Naive B cell (primary cell): ENCODE measurements around the gene RSAD2. TPM values are rescaled to one million over a fixed set of nuclear protein-coding genes. Genes with fewer than 3 reads are reported as not detected.

Experiments
- ATAC-seq, 2 donors: fragments of 150-1000 bp; cut with Tn5 transposase; 2 replicates each; pipeline ENCODE4 v1.10.0; 2021; ENCODE audit warnings: low read depth in 2 of 2, mild to moderate bottlenecking in 2 of 2, moderate library complexity in 2 of 2
- DNase-seq: peaks from one replicate; pipeline ENCODE4 v3.0.0; 2022
- H3K27ac Mint-ChIP-seq, 6 donors: one replicate each; pipeline ENCODE4 v1.8.0; 2020 to 2022; ENCODE audit warnings: mild to moderate bottlenecking in 6 of 6, mixed read lengths in 6 of 6, moderate library complexity in 5 of 6, inconsistent platforms in 2 of 6
- H3K27me3 Mint-ChIP-seq, 3 donors: one replicate each; pipeline ENCODE4 v1.8.0; 2021 to 2022; ENCODE audit warnings: mixed read lengths in 3 of 3, mild to moderate bottlenecking in 1 of 3
- H3K36me3 Mint-ChIP-seq, 2 donors: one replicate each; pipeline ENCODE4 v1.8.0; 2020 to 2022; ENCODE audit warnings: mixed read lengths in 2 of 2, inconsistent platforms in 1 of 2, mild to moderate bottlenecking in 1 of 2
- H3K4me1 Mint-ChIP-seq, 3 donors: one replicate each; pipeline ENCODE4 v1.8.0; 2020 to 2022; ENCODE audit warnings: mixed read lengths in 3 of 3, inconsistent platforms in 1 of 3, mild to moderate bottlenecking in 1 of 3, moderate library complexity in 1 of 3
- H3K4me3 Mint-ChIP-seq, 8 donors: one replicate each; pipeline ENCODE4 v1.8.0; 2020 to 2022; ENCODE audit warnings: mild to moderate bottlenecking in 8 of 8, mixed read lengths in 8 of 8, moderate library complexity in 8 of 8, inconsistent platforms in 2 of 8
- H3K9me3 Mint-ChIP-seq, 7 donors: one replicate each; pipeline ENCODE4 v1.8.0; 2020 to 2022; ENCODE audit warnings: mixed read lengths in 7 of 7, mild to moderate bottlenecking in 5 of 7, inconsistent platforms in 2 of 7, moderate library complexity in 1 of 7
- polyA plus RNA-seq, 6 donors: library from polyadenylated mRNA; unstranded; fragments of 300-500 nt; fragmentation: Illumina TruSeq; gene quantifications; one replicate each; pipeline ENCODE4 v1.2.3, GENCODE V29; 2021; ENCODE audit warnings: low read depth in 6 of 6

Gene RSAD2
- polyA plus RNA-seq, 6 donors from 2014 or later, result 2.0 to 8.5 (median 2.4) TPM; not detected in 1

DNA sequence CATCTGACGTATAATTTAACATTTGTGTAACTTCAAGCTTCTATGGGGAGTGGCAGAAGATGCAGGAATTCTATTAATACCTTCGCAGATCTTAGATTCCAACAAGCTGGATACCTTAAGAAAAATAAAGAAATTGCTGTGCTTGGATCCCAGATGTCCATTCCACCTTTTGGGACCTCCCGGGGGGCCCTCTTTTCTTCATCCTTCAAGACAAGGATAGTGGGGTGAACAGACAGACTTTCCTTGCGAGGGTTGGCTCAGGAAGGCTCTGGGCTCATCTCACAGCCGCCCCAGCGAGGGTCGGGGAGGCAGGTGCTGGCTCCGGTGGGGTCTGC lies 39.1 kb downstream of the RSAD2 start:
- Mint-ChIP-seq H3K4me1 (peaks cover 0 to 15% (median 9%) of the 10 kb centered on the region in 3 donors), H3K27me3 (peaks cover 15 to 27% (median 15%) of the 10 kb centered on the region in 3 donors), H3K36me3 (no peaks in the 10 kb centered on the region), H3K9me3 (peaks cover 0 to 4% (median 0%) of the 10 kb centered on the region in 7 donors), H3K27ac (no peak overlapping the region), H3K4me3 (peak overlapping the region; percentile 68 to 90 (median 72))
- ATAC-seq, result no peak
- DNase-seq, result no peak

GRCh38 chr2:6917071-6917760 lies 39.6 kb downstream of the RSAD2 start, which contains the start of gene RNF144A:
Gene RNF144A (plus strand): TSS chr2:6917412. CDS start chr2:6996927, 79,515 bp downstream.
- DNase-seq (peak; percentile 67), ATAC-seq (peak; percentile 91 to 93)
- Mint-ChIP-seq H3K27me3 (peaks cover 15 to 27% (median 15%) of the 10 kb centered on the region in 3 donors), H3K4me3 (peak within 1 kb of the TSS; percentile 68 to 90 (median 74)), H3K36me3 (no peaks in the 10 kb centered on the region), H3K9me3 (peaks cover 0 to 4% (median 0%) of the 10 kb centered on the region in 7 donors), H3K27ac (no peak within 1 kb of the TSS), H3K4me1 (peaks cover 0 to 15% (median 9%) of the 10 kb centered on the region in 3 donors)

DNA sequence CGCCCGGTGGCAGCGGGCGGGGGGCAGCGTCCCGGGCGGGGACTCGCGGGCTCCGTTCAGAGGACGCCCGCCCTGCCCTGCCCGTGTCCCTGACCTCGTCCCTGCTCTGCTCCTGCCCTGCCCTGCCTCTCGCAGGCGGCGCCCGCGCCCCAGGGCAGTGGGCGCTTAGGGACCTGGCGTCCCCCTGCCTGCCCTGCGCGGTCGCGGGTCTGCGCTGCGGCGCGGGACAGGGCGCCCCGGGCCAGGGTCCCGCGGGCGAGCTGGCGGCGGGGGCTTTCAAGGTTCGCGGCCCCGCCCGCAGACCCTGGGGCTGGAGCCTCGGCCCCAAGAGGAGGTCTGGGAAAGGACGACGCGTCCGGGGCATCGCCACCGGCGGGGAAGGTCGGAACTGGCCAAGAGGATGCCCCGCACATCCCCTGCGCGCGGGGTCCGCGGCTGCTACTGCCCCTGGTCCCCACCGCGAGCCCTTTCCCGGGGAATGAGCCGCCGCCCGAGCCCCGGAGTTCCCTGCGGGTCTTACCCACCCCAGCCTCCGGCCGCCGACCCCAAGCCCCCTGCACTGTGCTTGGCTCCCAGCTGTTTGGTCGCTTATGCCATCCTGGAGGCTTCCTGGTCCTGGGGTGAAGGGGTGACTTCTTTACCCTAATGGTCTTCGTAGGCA lies 40.3 kb downstream of the RSAD2 start:
- no peaks in the 10 kb centered on the region for H3K36me3 Mint-ChIP-seq
- DNase-seq, result peak; percentile 11
- peak overlapping the region; percentile 5 to 83 (median 64) for H3K4me3 Mint-ChIP-seq
- H3K9me3 Mint-ChIP-seq, result peaks cover 0 to 4% (median 0%) of the 10 kb centered on the region in 7 donors
- no peak overlapping the region for H3K27ac Mint-ChIP-seq
- ATAC-seq, result peak; percentile 20 to 22
- peaks cover 15 to 27% (median 15%) of the 10 kb centered on the region in 3 donors for H3K27me3 Mint-ChIP-seq
- peaks cover 0 to 15% (median 9%) of the 10 kb centered on the region in 3 donors for H3K4me1 Mint-ChIP-seq

- Mint-ChIP-seq H3K9me3 (peaks cover 0 to 4% (median 0%) of the 10 kb centered on the region in 7 donors), H3K4me3 (peak overlapping the region in 2 of 8 donors; percentile 65 to 74), H3K4me1 (peaks cover 0 to 19% (median 9%) of the 10 kb centered on the region in 3 donors), H3K27ac (peak overlapping the region in 1 of 6 donors; percentile 39), H3K27me3 (peaks cover 11 to 24% (median 18%) of the 10 kb centered on the region in 3 donors), H3K36me3 (no peaks in the 10 kb centered on the region)
- ATAC-seq (no peak), DNase-seq (no peak)
Observed at GRCh38 chr2:6919901-6920742, 42.5 kb downstream of the RSAD2 start.

- Mint-ChIP-seq H3K27me3 (peaks cover 9 to 24% (median 12%) of the 10 kb centered on the region in 3 donors), H3K4me1 (peaks cover 0 to 23% (median 9%) of the 10 kb centered on the region in 3 donors), H3K9me3 (peaks cover 0 to 4% (median 0%) of the 10 kb centered on the region in 7 donors), H3K36me3 (no peaks in the 10 kb centered on the region), H3K27ac (no peak overlapping the region), H3K4me3 (peak overlapping the region in 1 of 8 donors; percentile 74)
- no peak for DNase-seq
- no peak for ATAC-seq
Observed at GRCh38 chr2:6920743-6921064, 43.1 kb downstream of the RSAD2 start.

DNA sequence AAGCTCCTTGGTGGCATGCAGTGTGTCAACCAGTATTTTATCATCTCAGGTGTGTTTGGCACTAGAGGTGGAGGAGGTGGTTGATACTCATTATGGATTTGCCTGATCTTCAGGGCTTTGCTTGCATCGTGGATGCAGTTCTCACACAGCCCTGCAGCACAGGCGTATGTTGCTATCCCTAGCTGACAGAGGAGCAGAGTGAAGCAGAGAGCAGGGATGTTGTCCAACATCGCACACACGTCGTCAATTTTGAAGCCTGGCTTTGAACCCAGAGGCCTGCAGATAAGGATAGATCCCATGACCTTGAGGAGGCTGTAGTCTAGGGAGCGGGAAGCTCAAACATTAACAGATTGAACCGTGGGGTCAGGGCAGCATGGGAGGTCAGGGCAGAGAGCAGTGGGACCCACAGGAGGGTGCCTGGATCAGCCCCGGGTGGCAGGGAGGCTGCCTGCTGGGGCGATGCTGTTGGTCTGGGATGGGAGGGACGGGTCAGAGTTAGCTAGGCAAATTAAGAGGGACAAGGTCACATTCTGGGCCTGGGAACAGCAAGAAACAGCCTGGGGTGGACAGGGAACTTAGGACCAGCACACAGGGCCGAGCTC lies 43.8 kb downstream of the RSAD2 start:
- H3K27ac Mint-ChIP-seq, result peak overlapping the region in 2 of 6 donors; percentile 21 to 72
- H3K4me3 Mint-ChIP-seq, result no peak overlapping the region
- no peak for DNase-seq
- no peaks in the 10 kb centered on the region for H3K36me3 Mint-ChIP-seq
- H3K9me3 Mint-ChIP-seq, result peaks cover 0 to 4% (median 0%) of the 10 kb centered on the region in 7 donors
- peaks cover 9 to 24% (median 11%) of the 10 kb centered on the region in 3 donors for H3K27me3 Mint-ChIP-seq
- ATAC-seq, result no peak
- peaks cover 0 to 23% (median 9%) of the 10 kb centered on the region in 3 donors for H3K4me1 Mint-ChIP-seq

DNA sequence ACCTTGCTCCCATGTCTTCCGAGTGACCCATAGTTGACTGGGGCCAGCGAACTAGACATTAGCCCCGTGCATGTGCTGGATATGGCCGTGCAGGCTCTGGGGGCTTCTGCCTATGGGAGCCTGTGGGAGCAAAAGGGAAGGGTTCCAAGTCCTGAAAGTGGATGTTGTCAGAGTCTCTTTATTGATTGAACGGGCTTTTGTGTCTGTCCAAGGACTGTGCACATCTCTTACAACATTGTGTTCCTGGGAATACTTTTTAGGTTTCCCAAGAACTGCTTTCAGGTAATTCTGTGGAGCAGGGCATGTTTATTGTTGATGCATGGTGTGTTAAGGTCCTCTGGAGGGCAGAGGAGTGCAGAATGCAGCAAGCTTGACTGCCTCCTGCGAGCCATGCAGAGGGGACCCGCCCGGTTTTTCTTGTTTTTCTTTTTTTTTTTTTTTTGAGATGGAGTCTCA lies 44.7 kb downstream of the RSAD2 start:
- H3K9me3 Mint-ChIP-seq, result peaks cover 0 to 4% (median 0%) of the 10 kb centered on the region in 7 donors
- H3K4me1 Mint-ChIP-seq, result peaks cover 0 to 23% (median 9%) of the 10 kb centered on the region in 3 donors
- no peak for DNase-seq
- no peak overlapping the region for H3K4me3 Mint-ChIP-seq
- no peak overlapping the region for H3K27ac Mint-ChIP-seq
- peaks cover 9 to 24% (median 11%) of the 10 kb centered on the region in 3 donors for H3K27me3 Mint-ChIP-seq
- ATAC-seq, result no peak
- H3K36me3 Mint-ChIP-seq, result no peaks in the 10 kb centered on the region

- Mint-ChIP-seq H3K27me3 (peaks cover 9 to 24% (median 11%) of the 10 kb centered on the region in 3 donors), H3K36me3 (peaks cover 2 to 4% of the 10 kb centered on the region in 2 donors), H3K4me1 (peaks cover 0 to 23% (median 9%) of the 10 kb centered on the region in 3 donors), H3K27ac (no peak overlapping the region), H3K9me3 (peaks cover 0 to 4% (median 0%) of the 10 kb centered on the region in 7 donors), H3K4me3 (no peak overlapping the region)
- ATAC-seq (no peak), DNase-seq (no peak)
Observed at GRCh38 chr2:6923319-6923718, 45.7 kb downstream of the RSAD2 start.

- Mint-ChIP-seq H3K27me3 (peaks cover 3 to 16% (median 3%) of the 10 kb centered on the region in 3 donors), H3K4me3 (no peak overlapping the region), H3K9me3 (peaks cover 0 to 2% (median 0%) of the 10 kb centered on the region in 7 donors), H3K4me1 (peaks cover 0 to 16% (median 9%) of the 10 kb centered on the region in 3 donors), H3K27ac (peak overlapping the region in 3 of 6 donors; percentile 3 to 73 (median 60)), H3K36me3 (peaks cover 6 to 10% of the 10 kb centered on the region in 2 donors)
- ATAC-seq (no peak), DNase-seq (no peak)
Observed at GRCh38 chr2:6924101-6924923, 46.7 kb downstream of the RSAD2 start.

GRCh38 chr2:6924924-6925409 lies 47.4 kb downstream of the RSAD2 start:
- Mint-ChIP-seq H3K9me3 (no peaks in the 10 kb centered on the region), H3K36me3 (peaks cover 6 to 10% of the 10 kb centered on the region in 2 donors), H3K4me3 (no peak overlapping the region), H3K27ac (peak overlapping the region in 1 of 6 donors; percentile 3), H3K4me1 (peaks cover 0 to 16% (median 9%) of the 10 kb centered on the region in 3 donors), H3K27me3 (peaks cover 0 to 16% (median 0%) of the 10 kb centered on the region in 3 donors)
- ATAC-seq, result no peak
- DNase-seq, result no peak

DNA sequence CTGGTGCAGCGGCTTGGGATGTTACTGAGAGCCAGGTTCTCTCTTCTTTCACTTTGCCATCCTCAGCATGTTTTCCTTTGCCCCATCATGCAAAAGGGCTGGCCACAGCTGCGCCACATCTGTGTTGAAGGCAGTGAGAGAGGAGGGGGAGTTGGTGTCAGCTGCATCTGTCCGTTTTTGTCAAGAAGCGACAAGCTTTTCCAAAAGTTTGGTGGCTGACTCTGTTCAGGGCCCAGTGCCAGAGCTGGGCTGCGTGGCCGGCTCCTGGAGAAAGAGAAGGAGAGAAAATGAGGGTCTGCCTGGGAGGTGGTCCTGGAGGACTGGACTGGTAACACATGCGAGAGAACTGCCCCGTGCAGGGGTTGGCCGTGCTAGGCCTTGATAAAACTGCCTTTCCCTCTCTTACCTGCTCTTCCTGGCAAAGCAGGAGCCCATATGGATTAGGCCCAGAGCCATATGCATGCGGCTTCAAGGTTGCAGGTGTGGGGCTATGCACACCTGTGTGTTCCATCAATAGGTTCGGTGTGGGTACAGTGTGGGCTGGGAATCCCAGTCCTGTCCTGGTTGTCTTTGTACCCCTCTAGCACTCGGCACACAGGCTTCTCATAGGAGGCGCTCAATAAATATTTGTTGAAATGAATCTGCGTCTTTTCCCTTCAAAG lies 48.6 kb downstream of the RSAD2 start:
- Mint-ChIP-seq H3K4me1 (peaks cover 0 to 16% (median 8%) of the 10 kb centered on the region in 3 donors), H3K36me3 (peaks cover 6 to 10% of the 10 kb centered on the region in 2 donors), H3K27me3 (peaks cover 0 to 13% (median 0%) of the 10 kb centered on the region in 3 donors), H3K27ac (peak overlapping the region in 1 of 6 donors; percentile 2), H3K9me3 (no peaks in the 10 kb centered on the region), H3K4me3 (no peak overlapping the region)
- ATAC-seq (no peak), DNase-seq (no peak)
